OCI-LY3 (cell line): ENCODE results near the gene AGAP1.

Source experiments
- EZH2phosphoT487 ChIP-seq: fragments of 200-600 bp; shearing (Covaris generic); IDR thresholded peaks from 2 replicates; pipeline ENCODE4 v1.6.1; 2018; ENCODE audit warnings: antibody characterized with exemption, mixed run types, low read depth
- TF ChIP-seq, protein P1 (sequence below): fragments of 200-600, 300-600 bp; sonication (generic); IDR thresholded peaks from 2 replicates; pipeline ENCODE4 v1.5.1; 2014; ENCODE audit warnings: antibody characterized with exemption, low read length, low read depth

DNA sequence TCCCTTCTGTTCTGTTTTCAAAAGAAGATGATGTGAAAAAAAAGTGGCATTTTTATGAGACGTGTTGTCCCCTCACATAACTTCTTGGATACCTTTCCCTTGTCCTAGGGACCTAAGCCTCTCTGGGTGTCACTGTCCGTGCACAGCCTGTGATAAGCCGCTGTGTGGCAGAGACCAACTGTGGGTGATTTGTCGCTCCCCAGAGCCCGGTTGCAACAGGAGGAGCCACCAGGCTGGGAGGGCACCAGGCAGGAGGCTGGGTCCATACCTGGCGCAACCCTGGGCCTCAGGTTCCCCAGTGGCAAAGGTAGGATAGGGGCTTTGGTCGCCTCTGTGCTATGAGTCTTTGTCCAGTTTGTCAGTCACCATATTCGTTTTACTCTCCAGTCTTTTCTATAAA, 82.1 kb downstream of the AGAP1 start:
- TF ChIP-seq, protein P1, sequence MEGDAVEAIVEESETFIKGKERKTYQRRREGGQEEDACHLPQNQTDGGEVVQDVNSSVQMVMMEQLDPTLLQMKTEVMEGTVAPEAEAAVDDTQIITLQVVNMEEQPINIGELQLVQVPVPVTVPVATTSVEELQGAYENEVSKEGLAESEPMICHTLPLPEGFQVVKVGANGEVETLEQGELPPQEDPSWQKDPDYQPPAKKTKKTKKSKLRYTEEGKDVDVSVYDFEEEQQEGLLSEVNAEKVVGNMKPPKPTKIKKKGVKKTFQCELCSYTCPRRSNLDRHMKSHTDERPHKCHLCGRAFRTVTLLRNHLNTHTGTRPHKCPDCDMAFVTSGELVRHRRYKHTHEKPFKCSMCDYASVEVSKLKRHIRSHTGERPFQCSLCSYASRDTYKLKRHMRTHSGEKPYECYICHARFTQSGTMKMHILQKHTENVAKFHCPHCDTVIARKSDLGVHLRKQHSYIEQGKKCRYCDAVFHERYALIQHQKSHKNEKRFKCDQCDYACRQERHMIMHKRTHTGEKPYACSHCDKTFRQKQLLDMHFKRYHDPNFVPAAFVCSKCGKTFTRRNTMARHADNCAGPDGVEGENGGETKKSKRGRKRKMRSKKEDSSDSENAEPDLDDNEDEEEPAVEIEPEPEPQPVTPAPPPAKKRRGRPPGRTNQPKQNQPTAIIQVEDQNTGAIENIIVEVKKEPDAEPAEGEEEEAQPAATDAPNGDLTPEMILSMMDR, result no peak
- no peak for TF ChIP-seq EZH2phosphoT487
